ENCODE measurements around the gene PARD3B. TPM values are rescaled to one million over a fixed set of nuclear protein-coding genes. Genes with fewer than 3 reads are reported as not detected.

Gene PARD3B
- total RNA-seq, 1 experiment from 2014 or later, result 10.1 TPM

GRCh38 chr2:205288686-205289085, 743.4 kb downstream of the PARD3B start:
- intact Hi-C loops (cut with micrococcal nuclease; ENCODE audit: unreplicated experiment), result no loop called here
- Mint-ChIP-seq H3K4me3 (ENCODE audit: low read depth, unreplicated experiment) (no peak overlapping the region), H3K36me3 (ENCODE audit: insufficient read depth, unreplicated experiment) (no peaks in the 10 kb centered on the region), H3K27ac (ENCODE audit: unreplicated experiment) (no peak overlapping the region), H3K9me3 (ENCODE audit: low read depth, unreplicated experiment) (no peaks in the 10 kb centered on the region), H3K4me1 (ENCODE audit: low read depth, unreplicated experiment) (peaks cover 9% of the 10 kb centered on the region), H3K27me3 (ENCODE audit: unreplicated experiment) (no peaks in the 10 kb centered on the region)
- BruUV-seq (replicated peaks), result no TSS peak
- DNase-seq, result no peak
- CTCF ChIA-PET, result no interaction called here
- no peak for TF ChIP-seq CTCF (IDR thresholded peaks at IDR 0.05; ENCODE audit: unreplicated experiment)

- intact Hi-C loops (cut with micrococcal nuclease; ENCODE audit: unreplicated experiment), result no loop called here
- no peaks in the 10 kb centered on the region for H3K36me3 Mint-ChIP-seq (ENCODE audit: insufficient read depth, unreplicated experiment)
- CTCF ChIA-PET, result no interaction called here
- H3K4me1 Mint-ChIP-seq (ENCODE audit: low read depth, unreplicated experiment), result peaks cover 10% of the 10 kb centered on the region
- no peak for DNase-seq
- no peaks in the 10 kb centered on the region for H3K9me3 Mint-ChIP-seq (ENCODE audit: low read depth, unreplicated experiment)
- H3K27me3 Mint-ChIP-seq (ENCODE audit: unreplicated experiment), result no peaks in the 10 kb centered on the region
- no peak for TF ChIP-seq CTCF (IDR thresholded peaks at IDR 0.05; ENCODE audit: unreplicated experiment)
- no peak overlapping the region for H3K4me3 Mint-ChIP-seq (ENCODE audit: low read depth, unreplicated experiment)
- no peak overlapping the region for H3K27ac Mint-ChIP-seq (ENCODE audit: unreplicated experiment)
- no TSS peak for BruUV-seq (replicated peaks)
Observed at GRCh38 chr2:205290299-205290698, 745.0 kb downstream of the PARD3B start.

- intact Hi-C loops (cut with micrococcal nuclease; ENCODE audit: unreplicated experiment), result no loop called here
- CTCF ChIA-PET, result no interaction called here
- peaks cover 10% of the 10 kb centered on the region for H3K4me1 Mint-ChIP-seq (ENCODE audit: low read depth, unreplicated experiment)
- no peaks in the 10 kb centered on the region for H3K9me3 Mint-ChIP-seq (ENCODE audit: low read depth, unreplicated experiment)
- no peak for DNase-seq
- no peak overlapping the region for H3K4me3 Mint-ChIP-seq (ENCODE audit: low read depth, unreplicated experiment)
- H3K27ac Mint-ChIP-seq (ENCODE audit: unreplicated experiment), result no peak overlapping the region
- no peaks in the 10 kb centered on the region for H3K36me3 Mint-ChIP-seq (ENCODE audit: insufficient read depth, unreplicated experiment)
- no peaks in the 10 kb centered on the region for H3K27me3 Mint-ChIP-seq (ENCODE audit: unreplicated experiment)
- no peak for TF ChIP-seq CTCF (IDR thresholded peaks at IDR 0.05; ENCODE audit: unreplicated experiment)
- BruUV-seq (replicated peaks), result no TSS peak
Observed at GRCh38 chr2:205292665-205293295, 747.5 kb downstream of the PARD3B start.

- peaks cover 10% of the 10 kb centered on the region for H3K4me1 Mint-ChIP-seq (ENCODE audit: low read depth, unreplicated experiment)
- no peak overlapping the region for H3K4me3 Mint-ChIP-seq (ENCODE audit: low read depth, unreplicated experiment)
- no peak for DNase-seq
- H3K27ac Mint-ChIP-seq (ENCODE audit: unreplicated experiment), result no peak overlapping the region
- CTCF ChIA-PET, result no interaction called here
- H3K9me3 Mint-ChIP-seq (ENCODE audit: low read depth, unreplicated experiment), result no peaks in the 10 kb centered on the region
- intact Hi-C loops (cut with micrococcal nuclease; ENCODE audit: unreplicated experiment), result no loop called here
- no peaks in the 10 kb centered on the region for H3K27me3 Mint-ChIP-seq (ENCODE audit: unreplicated experiment)
- BruUV-seq (replicated peaks), result no TSS peak
- TF ChIP-seq CTCF (IDR thresholded peaks at IDR 0.05; ENCODE audit: unreplicated experiment), result no peak
- no peaks in the 10 kb centered on the region for H3K36me3 Mint-ChIP-seq (ENCODE audit: insufficient read depth, unreplicated experiment)
Observed at GRCh38 chr2:205293559-205293958, 748.3 kb downstream of the PARD3B start.
